ENCODE measurements around the gene CPN1. TPM values are rescaled to one million over a fixed set of nuclear protein-coding genes. Genes with fewer than 3 reads are reported as not detected.
A peak's percentile ranks its signal among the peaks of the same experiment; 100 is the strongest.

Gene CPN1
- total and polyA plus RNA-seq, 2 of the 8 experiments (the other 6 are each of a cell fraction or from before 2014, with no cell fraction given), result 0.15 to 0.20 TPM

- Histone ChIP-seq H2AFZ (ENCODE audit: low read length) (no peak overlapping the region; the same call in 1 of the 2 replicates), H2BK5ac (ENCODE audit: low read depth, low read length) (0 out of 2 replicates have a peak overlapping the region, but pooled peaks have one; percentile 63), H3K27me3 (replicated peaks in 1 of 4; ENCODE audit: control insufficient read depth in 3 of 4, extremely low read depth in 1 of 4, insufficient read depth in 3 of 4, low read length in 3 of 4) (no peaks in the 10 kb centered on the region), H3K79me2 (ENCODE audit: control insufficient read depth in 1 of 2, insufficient read depth in 2 of 2, low read length in 2 of 2) (no peaks in the 10 kb centered on the region), H4K8ac (ENCODE audit: extremely low read depth, insufficient read depth, low read length) (no peak overlapping the region), H3K36me3 (ENCODE audit: control insufficient read depth in 2 of 4, insufficient read depth in 4 of 4, low read length in 3 of 4) (no peaks in the 10 kb centered on the region; a peak in 1 of 8 replicates), H3K79me1 (ENCODE audit: low read depth, low read length) (no peaks in the 10 kb centered on the region), H2AK5ac (ENCODE audit: low read depth, low read length) (no peak overlapping the region), H3K23ac (ENCODE audit: insufficient read length) (no peak overlapping the region), H3K4me2 (ENCODE audit: insufficient read depth in 1 of 2, low read depth in 2 of 2, low read length in 2 of 2) (no peak overlapping the region), H2BK15ac (ENCODE audit: low read length) (no peak overlapping the region), H3K23me2 (ENCODE audit: low read depth, low read length) (no peaks in the 10 kb centered on the region), H3K9me3 (ENCODE audit: insufficient read depth in 2 of 2, low read depth in 1 of 2, low read length in 1 of 2) (peaks cover 0 to 3% of the 10 kb centered on the region in 2 experiments; a peak in 1 of 4 replicates), H2BK20ac (ENCODE audit: low read length) (no peak overlapping the region), H3K56ac (replicated peaks; ENCODE audit: insufficient read length, low read depth, low read length) (no peak overlapping the region), H3K4ac (replicated peaks; ENCODE audit: insufficient read length, low read depth, low read length) (peak overlapping the region; percentile 66), H3K18ac (ENCODE audit: extremely low read depth, low read length) (no peak overlapping the region), H3K14ac (ENCODE audit: insufficient read length) (no peak overlapping the region), H2BK120ac (replicated peaks; ENCODE audit: low read depth, low read length) (no peak overlapping the region), H3K4me1 (replicated peaks in 1 of 4; ENCODE audit: control insufficient read depth in 3 of 4, insufficient read depth in 4 of 4, low read length in 3 of 4) (peaks cover 0 to 4% (median 0%) of the 10 kb centered on the region in 4 experiments; a peak in 2 of 7 replicates), H3K9ac (replicated peaks in 1 of 4; ENCODE audit: extremely low read depth in 1 of 4, low read depth in 3 of 4, low read length in 3 of 4) (no peak overlapping the region), H4K20me1 (replicated peaks in 1 of 2; ENCODE audit: control insufficient read depth in 1 of 2, insufficient read depth in 2 of 2, low read length in 2 of 2) (no peaks in the 10 kb centered on the region), H4K5ac (ENCODE audit: insufficient read length, low read depth, low read length) (no peak overlapping the region), H4K91ac (replicated peaks; ENCODE audit: insufficient read length, low read length) (no peak overlapping the region), H3K4me3 (ENCODE audit: extremely low read depth in 1 of 4, insufficient read depth in 2 of 4, low read depth in 3 of 4, low read length in 4 of 4) (no peak overlapping the region), H2BK12ac (ENCODE audit: low read depth, low read length) (no peak overlapping the region), H3K27ac (ENCODE audit: low read depth, low read length) (no peak overlapping the region)
- DNase-seq (ENCODE audit: low read depth in 1 of 2, low spot score in 2 of 2), result no peak
- CTCF ChIA-PET (ENCODE audit: partially characterized antibody), result interaction anchor here (1.1 to 1.8 kb wide), 5 partner anchors 10 to 256 kb away, joined by 3 to 5 read pairs (median 4); no protein-coding TSS in a partner anchor
- TF ChIP-seq EZH2 (IDR thresholded peaks at IDR 0.05; ENCODE audit: low read depth, low read length, severe bottlenecking), result no peak
- no peak for TF ChIP-seq FOSL1 (IDR thresholded peaks at IDR 0.05; ENCODE audit: insufficient read depth, low read depth, low read length)
- TF ChIP-seq YY1 (IDR thresholded peaks at IDR 0.05; ENCODE audit: low read depth, low read length), result no peak
- FAIRE-seq, result no peak
- WGBS, 2 experiments (ENCODE audit: extremely low coverage in 1 of 2, insufficient coverage in 1 of 2, insufficient read length in 1 of 2, insufficient replicate concordance in 2 of 2, low coverage in 1 of 2, low lambda C conversion rate in 2 of 2, missing lambda C conversion rate in 1 of 2), result 82% methylated on average over 6 of the region's 6 CpGs; no CpG with 5 or more reads in 1 of the 2 experiments
- POLR2A ChIA-PET (ENCODE audit: partially characterized antibody), result no interaction called here
Measured at GRCh38 chr10:100101192-100102076, 19.8 kb upstream of the CPN1 start.
